Measurements from ENCODE around the gene TBCEL. TPM values are rescaled to one million over a fixed set of nuclear protein-coding genes. Genes with fewer than 3 reads are reported as not detected.
"Not testable (repeated sequence)": the region's sequence is repeated elsewhere in the genome, so short reads cannot be mapped to it uniquely, and the experiment has no call there.

The TBCEL gene
- total RNA-seq, 4 donors from 2014 or later, result 3.9 to 28.6 (median 7.4) TPM

DNA sequence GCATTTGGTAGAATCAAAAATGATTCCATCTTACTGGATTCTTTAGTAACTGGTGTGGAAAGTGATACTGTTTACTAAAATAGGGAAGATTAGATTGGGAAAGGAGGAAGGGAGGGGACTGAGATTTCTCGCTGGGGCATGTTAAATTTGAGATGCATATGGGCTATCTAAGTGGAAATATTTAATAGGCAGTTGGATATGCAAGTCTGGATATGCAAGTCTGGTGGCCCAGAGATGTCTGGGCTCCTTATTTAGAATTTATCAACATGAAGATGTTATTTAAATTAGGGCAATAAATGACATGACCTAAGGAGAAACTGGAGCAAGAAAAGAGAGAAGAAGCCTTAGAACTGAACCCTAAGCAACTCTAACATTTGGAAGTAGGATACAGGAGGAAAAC lies 17.0 kb upstream of the TBCEL start:
- Histone ChIP-seq H3K4me1 (no peaks in the 10 kb centered on the region), H3K27me3 (peaks cover 0 to 16% (median 0%) of the 10 kb centered on the region in 4 donors), H3K9me3 (no peaks in the 10 kb centered on the region), H3K27ac (no peak overlapping the region), H3K4me3 (no peak overlapping the region), H3K36me3 (no peaks in the 10 kb centered on the region)
- TF ChIP-seq, protein P1, sequence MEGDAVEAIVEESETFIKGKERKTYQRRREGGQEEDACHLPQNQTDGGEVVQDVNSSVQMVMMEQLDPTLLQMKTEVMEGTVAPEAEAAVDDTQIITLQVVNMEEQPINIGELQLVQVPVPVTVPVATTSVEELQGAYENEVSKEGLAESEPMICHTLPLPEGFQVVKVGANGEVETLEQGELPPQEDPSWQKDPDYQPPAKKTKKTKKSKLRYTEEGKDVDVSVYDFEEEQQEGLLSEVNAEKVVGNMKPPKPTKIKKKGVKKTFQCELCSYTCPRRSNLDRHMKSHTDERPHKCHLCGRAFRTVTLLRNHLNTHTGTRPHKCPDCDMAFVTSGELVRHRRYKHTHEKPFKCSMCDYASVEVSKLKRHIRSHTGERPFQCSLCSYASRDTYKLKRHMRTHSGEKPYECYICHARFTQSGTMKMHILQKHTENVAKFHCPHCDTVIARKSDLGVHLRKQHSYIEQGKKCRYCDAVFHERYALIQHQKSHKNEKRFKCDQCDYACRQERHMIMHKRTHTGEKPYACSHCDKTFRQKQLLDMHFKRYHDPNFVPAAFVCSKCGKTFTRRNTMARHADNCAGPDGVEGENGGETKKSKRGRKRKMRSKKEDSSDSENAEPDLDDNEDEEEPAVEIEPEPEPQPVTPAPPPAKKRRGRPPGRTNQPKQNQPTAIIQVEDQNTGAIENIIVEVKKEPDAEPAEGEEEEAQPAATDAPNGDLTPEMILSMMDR (IDR thresholded peaks at IDR 0.05), result no peak
- TF ChIP-seq POLR2A (IDR thresholded peaks at IDR 0.05), result no peak
- WGBS, 2 donors, result 67 to 68% methylated on average over 1 of the region's 1 CpG
- no peak for DNase-seq
- intact Hi-C loops (cut with DNase I), result no loop called here

DNA sequence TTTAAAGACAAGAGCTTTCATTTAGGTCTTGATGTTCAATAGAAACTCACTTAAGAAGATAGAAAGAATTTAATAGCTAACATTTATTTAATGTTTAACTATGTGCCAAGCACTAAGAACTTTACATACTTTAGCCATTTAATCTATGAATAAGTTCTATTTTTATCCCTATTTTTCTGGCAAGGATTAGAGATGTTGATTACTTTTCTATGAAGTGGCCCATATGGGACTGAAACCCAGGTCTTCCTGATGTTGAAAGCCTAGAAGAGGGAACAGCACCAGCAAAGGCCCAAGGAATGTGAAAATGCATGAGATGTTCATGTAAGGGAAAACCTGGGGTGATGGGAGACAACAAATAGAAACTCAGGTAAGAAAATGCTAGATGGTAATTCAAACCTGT lies 15.4 kb upstream of the TBCEL start:
- no peak for TF ChIP-seq POLR2A (IDR thresholded peaks at IDR 0.05)
- TF ChIP-seq, protein P1 (IDR thresholded peaks at IDR 0.05), result no peak
- H3K4me1 ChIP-seq, result no peaks in the 10 kb centered on the region
- H3K9me3 ChIP-seq, result no peaks in the 10 kb centered on the region
- no peak overlapping the region for H3K4me3 ChIP-seq
- DNase-seq, result no peak
- no peak overlapping the region for H3K27ac ChIP-seq
- no peaks in the 10 kb centered on the region for H3K36me3 ChIP-seq
- intact Hi-C loops (cut with DNase I), result no loop called here
- peaks cover 0 to 16% (median 0%) of the 10 kb centered on the region in 4 donors for H3K27me3 ChIP-seq

DNA sequence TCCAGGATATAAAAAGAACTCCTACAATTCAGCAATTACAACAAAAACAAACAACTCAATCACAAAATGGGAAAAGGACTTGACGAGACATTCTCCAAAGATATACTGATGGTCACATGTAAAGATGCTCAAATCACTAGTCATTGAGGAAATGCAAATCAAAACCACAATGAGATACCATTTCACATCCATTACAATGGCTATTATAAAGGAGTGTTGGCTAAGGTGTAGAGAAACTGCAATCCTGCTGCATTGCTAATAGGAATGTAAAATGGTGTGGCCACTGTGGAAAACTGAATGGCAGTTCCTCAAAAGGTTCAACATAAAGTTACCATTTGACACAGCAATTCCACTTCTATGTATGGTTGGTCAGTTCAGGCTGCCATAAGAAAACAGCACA lies 11.8 kb upstream of the TBCEL start:
- peaks cover 0 to 11% (median 0%) of the 10 kb centered on the region in 4 donors for H3K27me3 ChIP-seq
- no peak overlapping the region for H3K4me3 ChIP-seq
- H3K4me1 ChIP-seq, result no peaks in the 10 kb centered on the region
- intact Hi-C loops (cut with DNase I), result no loop called here
- DNase-seq, result no peak
- TF ChIP-seq, protein P1 (IDR thresholded peaks at IDR 0.05), result no peak
- TF ChIP-seq POLR2A (IDR thresholded peaks at IDR 0.05), result no peak
- no peaks in the 10 kb centered on the region for H3K9me3 ChIP-seq
- 62 to 88% methylated on average over 1 of the region's 1 CpG for WGBS, 2 donors
- H3K27ac ChIP-seq, result no peak overlapping the region
- no peaks in the 10 kb centered on the region for H3K36me3 ChIP-seq

DNA sequence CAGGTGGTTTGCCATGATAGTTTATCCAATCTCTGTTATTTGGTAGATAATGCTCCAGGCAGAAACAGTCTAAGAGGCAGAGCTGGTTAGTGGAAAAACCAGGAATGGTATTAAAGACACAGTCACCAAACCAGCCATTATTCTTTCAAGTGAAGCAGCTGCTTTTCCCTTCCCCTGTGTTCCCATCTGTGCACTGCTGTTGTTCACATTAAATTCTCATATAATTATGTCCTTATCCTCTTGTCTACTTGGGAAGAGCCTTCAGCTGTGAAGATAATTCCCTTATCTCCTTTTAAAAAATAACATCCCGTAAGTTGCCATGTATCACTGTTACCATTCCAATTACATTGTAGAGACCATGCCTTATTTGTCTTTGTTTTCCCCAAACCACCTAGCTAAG lies 5.2 kb upstream of the TBCEL start:
- Histone ChIP-seq H3K27ac (no peak overlapping the region), H3K9me3 (no peaks in the 10 kb centered on the region), H3K36me3 (no peaks in the 10 kb centered on the region), H3K4me1 (peaks cover 0 to 6% (median 0%) of the 10 kb centered on the region in 3 donors), H3K27me3 (peaks cover 0 to 3% (median 0%) of the 10 kb centered on the region in 4 donors), H3K4me3 (no peak overlapping the region)
- 62 to 80% methylated on average over 1 of the region's 1 CpG for WGBS, 2 donors
- DNase-seq, result no peak
- TF ChIP-seq, protein P1 (IDR thresholded peaks at IDR 0.05), result no peak
- no peak for TF ChIP-seq POLR2A (IDR thresholded peaks at IDR 0.05)
- intact Hi-C loops (cut with DNase I), result no loop called here

DNA sequence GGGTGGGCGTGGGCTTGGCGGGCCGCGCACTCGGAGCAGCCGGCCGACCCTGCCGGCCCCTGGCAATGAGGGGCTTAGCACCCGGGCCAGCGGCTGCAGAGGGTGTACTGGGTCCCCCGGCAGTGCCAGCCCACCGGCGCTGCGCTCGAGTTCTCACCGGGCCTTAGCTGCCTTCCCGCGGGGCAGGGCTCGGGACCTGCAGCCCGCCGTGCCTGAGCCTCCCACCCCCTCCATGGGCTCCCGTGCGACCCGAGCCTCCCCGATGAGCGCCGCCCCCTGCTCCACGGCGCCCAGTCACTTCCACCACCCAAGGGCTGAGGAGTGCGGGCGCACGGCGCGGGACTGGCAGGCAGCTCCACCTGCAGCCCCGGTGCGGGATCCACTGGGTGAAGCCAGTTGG lies 2.2 kb upstream of the TBCEL start:
- H3K36me3 ChIP-seq; H3K9me3 ChIP-seq; H3K4me3 ChIP-seq; DNase-seq; intact Hi-C loops (cut with DNase I); H3K27me3 ChIP-seq; H3K27ac ChIP-seq: not testable (repeated sequence)
- H3K4me1 ChIP-seq, result peaks cover 11 to 26% (median 15%) of the 10 kb centered on the region in 3 donors
- WGBS, 2 donors, result no CpG with 5 or more reads among the region's 36 CpGs

DNA sequence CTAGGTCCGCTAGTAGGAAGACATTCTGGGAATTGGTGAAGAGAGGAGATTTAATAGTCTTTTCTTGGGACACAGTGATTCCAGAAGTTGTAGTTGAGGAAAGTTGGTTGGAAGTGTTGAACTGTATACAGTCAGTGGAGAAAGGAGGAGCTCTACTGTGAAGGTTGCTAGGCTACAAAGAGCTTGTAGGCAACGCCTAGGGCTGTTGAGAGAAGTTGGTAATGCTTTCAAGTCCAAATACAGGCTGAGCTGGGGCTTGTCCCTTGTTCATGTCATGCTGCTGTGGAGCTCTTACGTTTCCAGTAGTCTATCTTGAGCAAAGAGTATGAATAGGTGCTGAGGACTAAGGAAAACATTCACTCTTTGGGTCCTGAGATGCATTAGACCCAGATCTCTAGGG lies 1.1 kb downstream of the TBCEL start:
- Histone ChIP-seq H3K4me3 (peak overlapping the region in 3 of 4 donors; percentile 73 to 87 (median 76)), H3K36me3 (no peaks in the 10 kb centered on the region), H3K4me1 (peaks cover 11 to 26% (median 15%) of the 10 kb centered on the region in 3 donors), H3K9me3 (no peaks in the 10 kb centered on the region), H3K27me3 (no peaks in the 10 kb centered on the region), H3K27ac (no peak overlapping the region)
- 29 to 38% methylated on average over 3 of the region's 3 CpGs for WGBS, 2 donors
- no peak for DNase-seq
- TF ChIP-seq POLR2A (IDR thresholded peaks at IDR 0.05), result no peak
- TF ChIP-seq, protein P1 (IDR thresholded peaks at IDR 0.05), result no peak
- intact Hi-C loops (cut with DNase I), result no loop called here
